ENCODE results near the gene MTMR10.

The MTMR10 gene

DNA sequence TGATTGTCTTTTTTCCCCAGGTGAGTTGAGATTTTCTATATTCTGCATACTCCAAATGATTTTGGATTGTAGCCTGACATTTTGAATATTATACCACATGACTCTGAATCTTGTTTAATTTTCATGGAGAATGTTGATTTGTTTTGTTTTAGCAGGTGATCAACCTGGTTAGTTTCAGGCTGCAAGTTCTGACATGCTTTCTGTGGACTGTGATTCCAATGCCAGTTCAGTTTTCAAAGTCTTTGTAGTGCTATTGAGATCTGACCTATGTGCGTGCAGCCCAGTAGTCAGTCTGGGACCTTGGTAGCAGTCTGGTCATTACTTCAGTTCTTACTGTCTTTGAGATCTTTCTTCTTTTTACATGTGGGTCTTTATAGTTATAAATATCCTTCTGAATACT, 18.6 kb upstream of the MTMR10 start:
- DNase-seq = no peak

DNA sequence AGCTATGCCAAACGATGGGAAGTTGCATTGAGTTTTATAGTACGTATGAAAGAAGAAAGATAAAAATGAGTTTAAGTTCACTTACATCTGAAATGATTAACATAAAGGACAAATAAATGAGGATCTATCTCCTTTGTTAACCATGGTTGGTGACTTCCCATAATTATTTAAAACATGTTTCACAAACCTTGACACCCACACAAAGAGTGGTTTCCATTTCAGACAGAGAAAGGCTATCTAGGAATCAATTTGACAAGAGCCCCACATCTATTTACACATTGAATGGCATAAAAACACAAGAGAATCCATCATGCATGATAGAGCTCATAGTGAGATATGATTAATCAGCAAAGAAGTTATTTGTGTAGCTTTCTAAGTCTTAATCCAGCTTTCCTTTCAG, 14.2 kb upstream of the MTMR10 start:
- no peak for DNase-seq

DNA sequence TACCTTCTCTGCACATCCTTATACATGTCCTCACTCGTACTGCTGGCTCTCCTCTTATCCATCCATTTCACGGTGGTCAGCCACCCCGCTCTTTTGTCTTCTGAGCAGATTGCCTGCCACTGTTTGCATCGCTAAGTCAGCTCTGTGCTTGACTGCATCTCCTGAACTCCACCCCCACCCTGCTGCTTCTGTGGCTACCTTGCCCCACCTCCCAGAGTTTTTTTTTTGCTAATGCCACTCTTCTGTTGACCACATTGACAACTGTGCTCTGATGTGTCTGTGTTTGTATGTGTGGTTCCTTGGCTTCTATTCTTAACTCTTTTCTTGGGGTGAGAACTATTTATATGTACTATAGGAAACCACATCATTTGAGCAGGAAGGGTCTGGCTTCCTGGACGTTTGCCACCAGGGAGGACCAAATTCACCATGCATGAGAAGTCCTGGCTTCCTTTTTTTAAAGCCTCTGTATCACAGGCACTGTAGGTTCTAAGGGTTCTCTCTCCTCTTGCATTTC, 12.8 kb upstream of the MTMR10 start:
- no peak for DNase-seq

DNA sequence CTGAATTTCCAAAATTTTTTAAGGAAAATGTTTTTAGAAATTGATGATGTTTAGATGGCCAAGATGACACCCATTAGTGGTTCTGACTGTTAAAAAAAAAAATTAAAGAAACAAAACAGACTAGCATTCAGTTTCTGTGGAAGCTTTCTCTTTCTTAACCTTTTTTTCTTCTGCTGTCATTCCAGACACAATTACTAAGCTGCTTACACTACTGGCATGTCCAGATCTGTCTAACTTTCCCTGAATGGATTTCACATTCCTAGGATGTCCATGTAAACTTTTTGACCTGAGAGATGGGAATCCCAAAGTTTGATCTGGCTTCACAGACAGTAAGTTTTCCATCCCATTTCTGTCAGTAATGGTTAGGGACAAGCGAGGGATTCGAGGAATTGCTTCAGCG, 10.3 kb upstream of the MTMR10 start:
- DNase-seq = no peak

DNA sequence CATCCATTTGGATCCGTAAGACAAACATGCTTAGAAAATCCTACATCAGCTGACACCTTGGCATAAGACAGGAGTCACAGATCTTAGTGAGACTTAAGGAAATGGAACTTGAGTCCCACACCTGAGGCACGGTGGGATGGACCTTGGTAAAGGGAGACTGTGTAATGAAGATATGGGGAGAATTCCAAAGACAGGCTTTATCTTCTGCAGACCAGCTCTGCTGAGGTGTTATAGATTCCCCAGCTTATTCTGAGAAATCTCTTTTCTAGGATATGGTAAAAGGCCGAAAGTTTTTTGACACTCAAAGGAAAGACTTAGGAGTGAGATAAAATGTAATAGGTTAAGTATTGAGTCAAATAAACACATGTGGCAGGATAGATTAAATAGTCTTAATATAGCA, 8.3 kb upstream of the MTMR10 start:
- no peak for DNase-seq

DNA sequence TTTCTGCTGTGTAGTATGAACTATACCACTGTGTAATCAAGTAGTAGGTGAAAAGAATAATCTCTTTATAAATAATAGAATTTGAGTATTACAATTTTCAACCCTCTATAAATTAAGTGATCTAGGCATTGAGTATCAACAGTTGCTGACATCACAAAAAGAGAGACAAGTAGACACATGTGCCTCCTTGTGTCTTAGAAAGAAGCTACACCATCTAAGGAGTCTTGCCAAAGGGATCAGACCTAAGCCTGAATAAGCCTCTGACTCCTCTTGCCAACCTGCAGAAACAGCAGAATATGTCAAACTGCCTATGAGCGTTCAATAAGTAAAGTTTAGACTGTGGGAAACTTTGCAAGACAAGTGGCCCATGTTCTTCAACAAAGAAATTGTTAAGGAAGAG, 5.8 kb upstream of the MTMR10 start:
- no peak for DNase-seq

DNA sequence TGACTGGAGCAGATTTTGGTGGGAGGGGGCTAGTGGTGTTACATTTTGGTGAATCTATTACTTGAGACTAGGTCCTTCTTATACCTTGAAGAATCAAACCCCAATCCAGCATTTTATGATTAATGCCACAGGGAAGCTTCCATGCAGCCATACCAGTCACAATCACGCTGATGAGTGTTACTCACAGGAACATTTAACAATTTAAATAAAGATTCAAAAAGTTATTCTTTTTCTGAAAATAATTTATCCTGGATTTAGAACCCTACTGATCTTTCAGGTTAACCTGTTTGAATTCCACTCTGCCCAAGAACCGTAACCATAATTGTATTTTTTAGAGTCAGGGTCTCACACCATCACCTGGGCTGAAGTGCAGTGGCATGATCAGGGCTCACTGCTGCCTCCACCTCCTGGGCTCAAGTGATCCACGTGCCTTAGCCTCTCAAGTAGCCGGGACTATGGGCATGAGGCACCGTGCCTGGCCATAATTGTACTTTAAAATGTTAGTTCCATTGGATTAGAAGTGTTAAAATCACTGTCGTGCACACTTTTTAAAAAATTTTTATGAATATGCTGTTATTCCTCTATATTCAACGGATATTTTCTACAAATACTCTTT, 929 bp upstream of the MTMR10 start:
- DNase-seq = no peak

DNA sequence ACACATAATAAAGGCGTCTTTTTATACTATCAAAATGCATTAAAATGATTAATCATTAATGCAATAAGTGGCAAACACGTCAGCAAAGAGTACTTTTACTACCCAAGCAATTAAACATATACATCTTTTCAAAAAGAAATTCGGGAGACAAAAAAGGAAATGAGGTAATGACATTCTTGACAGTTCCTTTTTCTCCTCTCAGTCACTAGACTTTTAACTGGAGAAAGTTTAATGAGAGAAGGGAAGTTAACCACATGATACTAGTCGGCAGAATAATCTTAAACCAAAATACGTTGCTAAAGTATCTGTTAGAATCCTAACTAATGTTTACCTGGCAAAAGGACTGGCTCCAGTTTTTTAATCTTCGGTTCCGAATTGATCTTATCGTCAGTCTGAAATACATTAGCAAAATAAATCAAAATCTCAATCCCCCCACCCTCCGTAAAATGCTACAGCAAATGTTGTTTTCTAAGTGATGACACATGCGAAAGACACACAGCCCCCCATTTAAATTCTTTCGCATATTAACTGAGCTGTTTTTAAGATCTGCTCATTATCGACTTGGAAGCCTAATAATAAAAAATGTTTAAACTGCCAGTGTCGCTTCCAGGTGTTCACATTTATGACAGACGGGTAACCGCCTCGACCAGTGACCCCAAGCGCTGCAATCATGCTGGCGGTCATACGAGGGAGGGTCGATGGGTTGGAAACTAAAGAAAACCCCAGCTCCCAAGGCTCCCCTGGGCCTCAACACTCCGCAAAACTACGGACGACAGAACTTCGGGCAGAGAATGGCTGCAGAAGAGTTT, 778 bp downstream of the MTMR10 start:
- no peak for DNase-seq

DNA sequence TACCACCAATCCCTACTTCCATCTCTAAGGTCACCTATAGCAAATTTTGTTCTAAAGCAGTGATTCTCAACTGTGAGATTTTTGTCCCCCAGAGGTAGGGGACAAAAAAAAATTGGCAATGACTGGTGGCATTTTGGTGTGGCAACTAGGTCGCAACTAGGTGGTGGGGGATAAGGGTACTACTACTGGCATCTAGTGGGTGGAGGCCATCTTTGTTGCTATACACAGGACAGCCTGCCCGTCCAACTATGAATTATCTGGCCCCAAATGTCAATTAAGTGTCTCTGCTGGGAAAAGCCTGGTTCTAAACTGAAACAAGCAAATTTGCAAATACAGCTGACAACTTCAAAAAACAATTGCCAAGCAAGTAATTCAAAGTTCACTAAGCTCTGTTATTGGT, 1.4 kb downstream of the MTMR10 start:
- DNase-seq = no peak

DNA sequence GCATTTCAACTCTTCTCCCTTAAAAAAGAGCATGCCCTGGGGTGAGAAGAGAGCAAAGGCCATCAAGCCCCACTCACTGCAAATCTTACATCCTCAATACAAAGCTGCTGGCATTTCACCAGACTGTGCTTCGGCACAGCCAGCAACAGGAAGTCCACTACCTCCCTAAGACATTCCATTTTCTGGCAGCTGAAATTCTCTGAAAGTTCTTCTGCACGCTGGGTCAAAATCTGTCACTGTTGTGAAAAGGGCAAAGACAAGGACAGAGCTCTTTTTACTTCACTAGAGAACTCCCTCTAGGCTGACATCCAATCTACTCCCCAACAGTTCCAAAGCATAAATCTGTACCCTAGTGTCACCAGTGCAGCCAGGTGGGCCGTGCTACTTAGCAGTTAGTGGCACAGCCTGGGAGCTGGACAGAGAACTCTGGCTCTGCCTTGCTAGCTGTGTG, 6.3 kb downstream of the MTMR10 start:
- no peak for DNase-seq

DNA sequence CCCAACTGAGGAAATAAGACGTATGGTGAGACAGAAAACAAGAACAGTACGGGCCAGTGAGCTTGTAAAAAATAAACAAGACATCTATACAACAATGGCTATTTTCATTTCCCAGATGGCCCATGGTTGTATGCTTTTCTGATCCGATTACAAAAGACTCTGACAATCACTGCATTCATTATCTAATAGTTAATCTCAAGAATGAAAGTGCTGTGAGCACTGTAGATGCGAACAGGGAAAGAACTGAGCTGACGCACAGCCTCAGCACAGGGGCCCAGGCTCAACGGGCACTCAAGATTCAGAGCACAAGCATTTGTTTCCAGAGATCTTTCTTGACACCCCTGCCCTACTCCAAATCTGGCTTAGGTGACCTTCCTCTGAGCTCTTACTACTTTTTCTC, 6.9 kb downstream of the MTMR10 start:
- DNase-seq = no peak

DNA sequence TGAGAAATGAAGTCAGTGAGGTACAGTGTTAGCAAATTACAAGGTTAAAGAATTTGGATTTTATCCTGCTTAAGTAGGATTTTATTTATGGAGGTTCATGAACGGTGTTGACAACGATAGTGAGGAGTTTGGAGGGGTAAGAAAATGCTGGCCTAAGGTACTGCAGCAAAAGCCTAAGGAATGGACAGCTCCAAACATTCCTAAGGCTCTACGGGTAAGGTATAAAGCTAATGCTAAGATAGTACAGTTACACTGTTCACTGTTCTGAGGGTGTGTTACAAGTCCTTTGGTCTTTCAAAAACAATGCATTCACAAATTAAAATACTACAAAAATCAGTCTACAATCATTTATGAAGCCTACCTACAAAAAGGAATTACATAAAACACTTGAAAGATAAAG, 7.3 kb downstream of the MTMR10 start:
- no peak for DNase-seq

DNA sequence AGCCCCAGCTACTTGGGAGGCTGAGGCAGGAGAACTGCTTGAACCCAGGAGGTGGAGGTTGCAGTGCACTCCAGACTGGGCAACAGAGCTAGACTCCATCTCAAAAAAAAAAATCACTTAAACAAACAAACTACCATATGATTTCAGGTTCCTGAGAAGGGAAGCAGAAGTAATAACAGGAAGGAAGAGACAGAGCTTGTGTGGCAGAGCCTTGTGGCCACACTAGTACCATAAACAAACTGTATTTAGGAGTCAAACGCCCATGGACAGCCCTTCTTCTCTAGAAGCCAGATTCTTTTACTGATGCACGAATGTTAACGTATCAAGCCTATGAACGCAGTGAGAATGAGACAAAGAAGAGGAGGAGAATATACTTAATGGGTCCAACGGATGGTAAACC, 12.0 kb downstream of the MTMR10 start:
- DNase-seq = no peak

DNA sequence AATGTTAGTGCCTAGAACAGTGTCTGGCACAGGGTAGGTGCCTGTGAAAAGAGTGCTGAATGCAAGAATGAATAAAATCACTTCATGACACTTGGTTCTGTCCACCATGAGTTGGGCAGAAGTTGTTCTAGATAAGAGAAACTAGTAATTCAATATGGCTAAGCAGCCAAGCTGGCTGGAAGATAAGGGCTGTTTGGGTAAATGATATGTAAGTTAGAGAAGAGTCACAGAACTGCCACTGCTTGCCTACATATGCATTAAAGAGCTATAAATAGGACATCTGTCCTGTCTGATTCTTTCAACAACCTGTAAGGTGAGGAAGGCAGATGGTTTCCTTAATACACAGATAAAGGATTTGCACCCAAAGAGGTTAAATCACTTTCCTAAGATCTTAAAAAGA, 13.1 kb downstream of the MTMR10 start:
- DNase-seq = no peak

DNA sequence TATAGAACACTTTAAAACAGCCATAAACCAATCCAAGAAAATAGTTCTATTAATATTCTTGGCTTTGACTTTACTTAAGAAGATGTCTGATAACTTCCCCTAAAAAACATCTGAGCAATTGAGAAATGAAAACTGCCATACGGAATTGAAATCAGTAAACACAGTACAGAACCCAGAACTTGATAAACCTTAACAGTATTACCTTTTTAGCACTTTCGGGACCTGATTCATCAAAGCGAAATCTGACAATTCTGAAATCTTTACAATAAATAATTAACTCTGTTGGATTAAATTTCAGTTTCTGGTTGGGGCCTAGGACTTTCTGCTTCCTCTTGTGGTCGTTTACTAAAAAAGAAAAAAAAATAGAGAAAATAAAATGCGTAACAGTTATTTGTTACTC, 17.3 kb downstream of the MTMR10 start:
- DNase-seq = no peak

DNA sequence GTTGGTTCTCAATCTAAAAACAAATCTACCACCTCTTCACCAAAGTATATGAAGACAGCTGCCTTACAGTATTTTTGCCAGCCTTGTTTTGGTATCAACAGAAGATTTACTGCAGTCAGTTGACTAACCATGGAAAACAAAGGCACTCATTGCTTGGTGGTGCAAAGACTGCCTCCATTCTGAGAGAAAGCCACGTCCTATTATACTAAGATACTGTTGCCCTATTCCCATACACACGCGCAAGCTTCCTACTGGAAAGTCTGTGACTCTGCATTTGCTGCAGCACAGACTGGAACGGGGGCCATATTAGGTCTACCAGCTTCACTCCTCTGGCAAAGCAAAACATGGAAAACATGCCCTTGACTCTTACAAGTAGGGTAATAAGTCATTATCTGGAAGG, 18.0 kb downstream of the MTMR10 start:
- no peak for DNase-seq

DNA sequence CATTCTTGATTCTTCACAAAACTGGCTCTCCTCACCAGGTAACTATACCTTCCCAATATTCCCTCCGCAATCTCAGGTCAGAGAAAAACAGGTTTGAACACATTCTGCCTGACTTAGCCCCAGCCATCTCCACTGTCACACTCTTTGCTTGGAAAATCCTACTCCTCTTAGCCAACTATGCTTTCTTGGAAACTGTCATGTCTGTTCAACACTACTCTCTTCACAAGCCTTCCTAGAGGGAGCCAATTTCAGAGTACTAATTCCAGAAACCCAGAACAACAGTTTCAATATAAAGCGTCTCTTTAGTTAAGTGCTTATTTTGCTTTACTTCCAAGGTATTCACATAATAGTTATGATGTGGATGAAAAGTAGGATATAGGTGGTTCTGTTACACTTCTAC, 21.7 kb downstream of the MTMR10 start:
- DNase-seq = no peak

DNA sequence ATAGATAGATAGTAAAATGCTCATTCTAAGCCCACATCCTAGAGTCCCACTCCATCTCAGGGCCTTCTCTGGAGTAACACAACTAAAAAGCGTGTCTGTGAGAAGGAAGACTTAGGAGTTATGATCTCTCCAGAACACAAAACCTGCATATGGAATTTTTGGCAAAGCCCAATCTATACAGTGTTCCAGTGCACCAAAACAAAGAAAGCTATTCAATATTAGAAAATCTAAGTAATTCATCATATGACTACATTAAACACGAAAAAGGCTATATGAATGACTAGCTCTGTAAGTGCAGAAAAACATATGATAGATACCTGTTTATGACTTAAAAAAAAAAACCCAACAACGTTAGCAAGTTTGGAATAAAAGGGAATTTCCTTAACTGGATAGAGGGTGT, 27.7 kb downstream of the MTMR10 start:
- DNase-seq = no peak

DNA sequence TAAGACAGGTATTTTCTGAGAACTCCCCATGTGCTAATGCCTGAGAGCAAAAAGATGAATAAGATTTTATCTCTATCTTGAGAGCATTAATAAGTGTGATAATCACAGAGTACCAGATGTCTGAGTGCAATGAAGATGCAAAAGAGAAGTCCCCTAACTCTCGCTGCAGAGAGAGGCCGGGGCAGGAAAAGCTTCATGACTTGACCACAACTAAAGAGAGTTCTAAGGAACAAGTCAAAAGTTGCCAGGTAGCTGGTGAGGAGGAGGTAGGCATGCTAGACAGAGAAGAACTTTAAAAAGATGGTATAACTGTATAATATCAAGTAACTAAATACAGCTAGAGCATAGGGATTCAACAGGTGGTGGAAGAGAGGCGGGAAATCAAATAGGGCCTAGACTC, 28.8 kb downstream of the MTMR10 start:
- no peak for DNase-seq

DNA sequence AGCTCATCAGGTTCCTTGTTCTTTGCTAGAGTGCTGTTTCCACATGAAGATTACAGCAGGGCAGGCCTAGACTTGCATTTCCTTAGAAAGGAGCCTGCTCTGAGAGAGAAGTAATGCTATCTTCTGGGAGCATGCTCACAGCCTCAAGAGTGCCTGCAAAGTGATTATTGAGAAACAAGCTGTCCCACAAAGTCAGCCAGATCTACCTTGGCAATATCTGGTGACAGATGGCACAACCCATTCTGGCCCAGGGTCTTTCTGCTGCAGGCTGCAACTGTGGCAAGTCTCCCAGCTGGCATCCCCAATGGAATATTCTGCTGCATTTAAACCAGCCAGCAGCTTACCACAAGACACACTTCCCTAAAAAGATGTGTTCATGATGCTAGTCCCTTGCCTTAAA, 29.3 kb downstream of the MTMR10 start:
- no peak for DNase-seq

DNA sequence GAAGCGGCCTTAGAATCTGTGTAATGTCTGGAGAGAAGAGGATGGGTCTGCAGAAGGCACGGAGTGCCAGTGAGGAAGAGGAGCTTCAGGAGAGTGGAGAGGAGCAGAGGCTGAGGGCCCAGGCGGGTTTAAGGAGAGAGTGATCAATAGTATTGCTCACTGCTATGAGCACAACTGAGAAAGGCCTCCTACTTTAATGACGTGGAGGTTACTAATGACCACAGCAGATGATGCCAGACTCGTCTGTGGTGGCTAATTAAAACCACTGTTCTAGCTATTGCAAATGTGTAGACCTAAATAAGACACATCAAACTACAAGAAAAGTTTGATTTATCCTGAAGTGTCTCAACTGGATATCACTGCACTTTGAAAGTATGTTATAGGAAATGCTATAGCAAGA, 33.2 kb downstream of the MTMR10 start:
- DNase-seq = no peak

DNA sequence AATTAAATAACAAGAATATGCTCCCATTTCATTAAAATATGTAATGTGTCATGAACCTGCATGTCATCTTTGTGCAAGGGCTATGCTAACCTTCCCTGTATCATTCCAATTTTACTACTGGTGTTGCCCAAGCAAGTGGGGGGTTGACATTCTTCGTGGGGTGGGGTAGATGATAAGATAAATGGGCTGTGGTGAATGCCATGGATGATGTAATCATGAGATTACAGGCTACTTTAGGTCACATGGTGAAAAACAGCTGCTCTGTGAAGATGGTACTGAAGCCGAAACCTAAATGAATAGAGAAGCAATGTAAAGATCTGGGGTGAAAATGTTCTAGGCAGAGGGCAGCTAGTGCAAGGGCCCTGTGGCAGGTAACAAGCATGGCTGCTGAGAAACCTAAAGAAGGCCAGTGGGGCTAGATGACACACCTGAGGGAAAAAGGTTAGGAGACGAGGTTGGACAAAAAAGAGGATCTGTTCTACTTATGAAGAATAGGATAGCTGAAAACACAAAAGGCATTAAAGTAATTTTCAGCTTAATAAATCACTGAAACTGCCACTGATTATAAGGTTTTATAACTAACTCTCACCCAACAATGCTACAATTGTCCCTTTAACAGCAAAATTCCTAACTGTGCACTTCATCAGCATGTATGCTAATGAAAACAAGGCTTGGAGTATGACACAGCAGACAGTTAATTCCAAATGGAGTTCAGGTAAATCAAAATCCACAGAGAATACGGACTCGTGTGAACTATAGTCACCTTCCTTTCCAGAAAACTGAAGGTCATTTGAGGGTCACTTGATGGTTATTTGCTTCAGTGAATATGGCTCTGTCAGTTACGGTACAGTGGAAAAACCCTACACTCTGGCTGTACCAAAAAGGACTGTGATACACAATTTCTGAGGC, 35.0 kb downstream of the MTMR10 start:
- no peak for DNase-seq

DNA sequence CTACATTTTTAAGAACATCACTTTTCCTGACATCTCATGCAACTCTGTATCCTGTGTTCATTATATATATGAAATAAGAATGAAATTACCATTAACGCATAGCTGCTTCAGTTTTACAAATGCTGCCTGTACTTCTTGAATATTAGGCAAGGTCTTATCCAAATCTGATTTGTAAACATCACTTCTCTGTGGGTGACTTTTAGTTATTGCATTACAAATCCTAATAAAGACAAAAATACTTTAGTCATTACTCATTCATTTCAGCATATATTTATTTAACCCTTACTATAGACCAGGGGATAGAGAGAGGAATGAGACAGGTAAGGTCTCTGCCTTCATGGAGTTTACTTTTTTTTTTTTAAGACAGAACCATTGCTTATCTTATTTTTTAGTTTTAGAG, 36.8 kb downstream of the MTMR10 start:
- DNase-seq = no peak

Measured in cortex of kidney (tissue), 1 donor.